ENCODE results near the gene NEK9. TPM values are rescaled to one million over a fixed set of nuclear protein-coding genes. Genes with fewer than 3 reads are reported as not detected.
"Not testable (repeated sequence)": the region's sequence is repeated elsewhere in the genome, so short reads cannot be mapped to it uniquely, and the experiment has no call there.

NEK9 gene
- total RNA-seq = 119 TPM
- long read RNA-seq, full-length matches to known transcripts = 20 of 53 reads
- long read RNA-seq, partial matches to known transcripts = 10 of 53 reads
- long read RNA-seq, other reads (novel, unspliced or antisense) = 23 of 53 reads

DNA sequence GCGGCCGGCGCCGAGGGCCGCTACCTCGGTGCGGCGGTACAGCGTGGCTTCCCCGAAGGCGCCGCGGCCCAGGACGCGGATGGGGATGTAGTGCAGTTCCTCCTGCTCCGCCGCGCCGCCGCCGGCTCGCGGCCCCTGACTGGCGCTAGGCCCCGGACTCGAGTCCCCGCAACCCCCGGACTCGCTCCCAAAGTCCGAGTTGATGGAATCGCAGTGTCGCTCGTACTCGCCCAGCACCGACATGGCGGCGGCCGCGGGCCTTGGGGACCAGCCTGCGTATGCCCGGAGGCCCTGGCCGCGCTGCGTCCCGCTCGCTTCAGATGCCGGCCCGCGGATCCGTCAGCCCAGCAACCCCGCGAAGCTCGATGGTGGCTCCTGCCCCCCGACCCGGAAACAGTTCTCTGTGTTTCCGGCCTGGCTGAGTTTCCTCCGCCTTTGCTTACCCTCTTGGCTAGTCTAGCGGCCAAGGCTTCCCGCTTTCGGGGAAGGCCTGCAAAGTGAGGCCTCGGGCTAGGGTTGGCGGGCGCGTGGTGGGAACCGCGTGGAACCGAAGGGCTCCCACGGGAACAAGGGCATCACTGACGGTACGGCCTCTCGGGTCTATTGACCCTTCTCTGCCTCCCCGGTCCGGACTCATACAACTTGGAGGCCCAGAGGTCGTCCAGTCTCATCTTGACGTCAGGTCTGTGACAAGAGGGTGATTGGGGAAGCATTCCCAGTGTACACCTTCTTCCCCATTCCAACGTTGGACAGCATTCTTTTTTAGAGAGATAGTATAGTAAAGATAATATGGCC, at the start of gene NEK9:
TSS of gene NEK9 (minus strand) at position 370 of the 795 bp plus-strand sequence. CDS start at position 243, 127 bp downstream.
- peak; percentile 96 for ATAC-seq
- DNase-seq = peak; percentile 94
- intact Hi-C loops (cut with micrococcal nuclease) = no loop called here

GRCh38 chr14:75176142-75176820, 49.4 kb upstream of the NEK9 start, which contains the start of gene TMED10:
Gene TMED10, minus strand, starts transcription at chr14:75176612. Its CDS starts 33 bp downstream, at chr14:75176579.
- intact Hi-C loops (cut with micrococcal nuclease) = no loop called here
- ATAC-seq (peak; percentile 96), DNase-seq (peak; percentile 91)

GRCh38 chr14:75175677-75176141, 48.9 kb upstream of the NEK9 start:
- intact Hi-C loops (cut with micrococcal nuclease) = no loop called here
- ATAC-seq (no peak), DNase-seq (no peak)

DNA sequence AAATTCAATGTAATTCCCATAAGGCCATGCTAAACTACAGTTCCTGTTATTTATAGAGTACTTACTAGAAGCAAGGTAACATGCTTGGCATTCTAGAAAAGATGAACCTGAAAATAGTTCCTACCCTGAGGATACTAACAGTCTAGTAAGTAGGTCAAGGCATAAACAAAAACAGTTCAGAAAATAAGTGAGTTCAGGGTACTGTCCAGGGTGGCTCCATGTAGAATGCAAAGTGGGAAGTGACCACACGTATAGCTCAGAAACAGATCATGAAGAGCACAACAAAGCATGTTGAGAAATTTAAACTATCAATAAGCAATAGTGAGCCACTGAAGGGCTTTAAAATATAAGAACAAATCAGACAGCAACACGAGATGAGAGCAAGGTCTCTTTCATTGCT, 47.2 kb upstream of the NEK9 start:
- DNase-seq (no peak), ATAC-seq (no peak)
- intact Hi-C loops (cut with micrococcal nuclease) = no loop called here

DNA sequence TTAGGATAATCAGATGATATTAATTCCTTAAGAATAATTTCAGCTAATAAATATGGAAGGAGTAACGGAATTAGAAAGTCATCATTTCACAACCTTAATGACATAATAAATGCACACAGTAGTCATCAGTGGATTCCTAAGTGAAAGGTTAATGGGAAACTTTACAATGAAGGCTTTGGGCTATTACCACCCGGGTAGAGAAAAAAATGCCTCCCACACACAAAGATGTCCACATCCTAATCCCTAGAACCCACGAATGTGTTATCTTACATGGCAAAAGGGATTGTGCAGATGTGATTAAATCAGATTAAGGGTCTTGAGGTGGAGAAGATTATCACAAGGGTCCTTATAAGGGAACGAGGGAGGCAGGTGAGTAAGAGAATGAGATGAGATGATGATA, 43.9 kb upstream of the NEK9 start:
- ATAC-seq (no peak), DNase-seq (no peak)
- intact Hi-C loops (cut with micrococcal nuclease) = no loop called here

DNA sequence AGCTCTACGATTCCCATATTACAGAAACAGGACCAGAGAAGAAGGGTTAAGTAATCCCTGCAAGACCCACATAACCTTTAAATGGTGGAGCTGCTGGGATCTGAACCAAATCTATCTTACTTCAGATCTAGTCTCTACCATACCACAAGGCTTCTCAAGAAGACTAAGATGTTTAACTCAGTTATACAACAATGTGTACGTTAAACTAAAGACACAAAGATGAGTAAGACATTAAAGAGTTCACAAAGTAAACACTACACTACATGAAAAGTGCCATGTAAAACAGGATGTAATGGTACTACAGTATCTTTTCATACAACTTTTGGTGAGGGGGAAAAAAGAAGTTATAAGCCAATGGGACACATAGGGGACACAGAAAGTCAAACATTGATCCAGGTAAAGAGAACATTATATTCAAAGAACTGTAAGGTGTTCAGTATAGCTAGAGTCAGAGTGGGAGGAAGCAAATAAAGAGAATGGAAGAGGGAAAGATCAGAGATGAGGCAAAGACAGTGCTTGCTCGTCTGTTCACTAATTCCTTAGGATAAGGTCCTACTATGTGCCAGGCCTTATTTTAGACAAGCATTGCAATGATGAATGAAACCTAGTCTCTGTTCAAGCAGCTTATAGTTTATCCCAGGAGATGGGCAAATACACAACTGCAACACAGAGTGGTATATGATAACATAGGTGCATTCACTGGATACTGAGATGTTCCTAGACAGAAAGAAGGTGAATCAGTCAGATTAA, 41.9 kb upstream of the NEK9 start:
- ATAC-seq = no peak
- intact Hi-C loops (cut with micrococcal nuclease) = no loop called here
- no peak for DNase-seq

- intact Hi-C loops (cut with micrococcal nuclease) = no loop called here
- ATAC-seq = no peak
- DNase-seq = no peak
Observed at GRCh38 chr14:75167325-75167724, 40.5 kb upstream of the NEK9 start.

GRCh38 chr14:75165586-75166391, 38.9 kb upstream of the NEK9 start:
- intact Hi-C loops (cut with micrococcal nuclease) = no loop called here
- peak; percentile 57 for ATAC-seq
- DNase-seq = no peak

DNA sequence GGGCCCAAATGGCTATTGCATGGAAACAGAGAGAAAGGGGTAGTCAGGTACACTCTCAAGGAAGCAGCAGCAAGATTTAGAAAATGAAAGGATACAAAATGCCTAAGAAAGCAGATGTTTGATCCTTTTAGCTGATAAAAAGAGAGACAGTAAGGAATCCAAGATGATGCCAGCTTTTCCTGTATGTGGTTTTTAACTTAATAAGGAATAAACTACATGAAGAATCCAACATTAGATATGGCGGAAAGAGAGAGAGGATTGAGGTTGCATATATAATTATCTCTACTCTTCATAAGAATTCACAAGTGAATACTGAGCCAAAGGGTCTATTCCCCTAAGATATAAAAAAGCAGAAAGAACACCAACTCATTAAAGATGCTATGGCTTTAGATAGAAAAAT, 38.0 kb upstream of the NEK9 start:
- no peak for DNase-seq
- intact Hi-C loops (cut with micrococcal nuclease) = no loop called here
- no peak for ATAC-seq

- no peak for ATAC-seq
- intact Hi-C loops (cut with micrococcal nuclease) = no loop called here
- DNase-seq = no peak
Observed at GRCh38 chr14:75163677-75164076, 36.8 kb upstream of the NEK9 start.

GRCh38 chr14:75162631-75163030, 35.8 kb upstream of the NEK9 start:
- DNase-seq (no peak), ATAC-seq (no peak)
- intact Hi-C loops (cut with micrococcal nuclease) = no loop called here

GRCh38 chr14:75158843-75159614, 32.2 kb upstream of the NEK9 start:
- intact Hi-C loops (cut with micrococcal nuclease) = no loop called here
- DNase-seq = no peak

GRCh38 chr14:75156901-75157300, 30.1 kb upstream of the NEK9 start:
- no peak for ATAC-seq

More at GRCh38 chr14:75158843-75159614, 32.2 kb upstream of the NEK9 start:
- ATAC-seq = no peak

DNA sequence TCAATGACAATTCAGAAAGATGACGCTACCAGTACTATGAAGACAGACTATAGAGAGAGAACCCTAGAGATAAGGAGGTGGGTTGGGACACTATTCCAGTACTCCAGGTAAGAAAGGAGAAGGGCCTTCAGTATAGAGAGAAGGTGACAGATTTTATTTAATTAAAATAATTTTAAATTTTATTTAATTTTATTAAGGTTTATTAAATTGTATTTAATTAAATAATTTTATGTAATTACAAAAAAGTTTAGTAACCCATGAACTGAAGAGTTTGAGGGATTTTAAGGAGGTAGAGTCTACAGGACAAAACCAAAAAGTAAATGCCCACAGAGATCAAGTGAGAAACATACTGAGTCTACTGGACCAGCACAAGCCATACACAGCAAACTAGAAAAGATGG, 29.3 kb upstream of the NEK9 start:
- DNase-seq = no peak
- intact Hi-C loops (cut with micrococcal nuclease) = no loop called here
- ATAC-seq = no peak

More at GRCh38 chr14:75156901-75157300, 30.1 kb upstream of the NEK9 start:
- intact Hi-C loops (cut with micrococcal nuclease) = no loop called here
- no peak for DNase-seq

GRCh38 chr14:75155169-75155568, 28.3 kb upstream of the NEK9 start:
- intact Hi-C loops (cut with micrococcal nuclease) = no loop called here
- DNase-seq (no peak), ATAC-seq (no peak)

- DNase-seq (no peak), ATAC-seq (no peak)
- intact Hi-C loops (cut with micrococcal nuclease) = no loop called here
Observed at GRCh38 chr14:75153295-75153694, 26.4 kb upstream of the NEK9 start.

- ATAC-seq (no peak), DNase-seq (no peak)
- intact Hi-C loops (cut with micrococcal nuclease) = no loop called here
Observed at GRCh38 chr14:75151851-75152250, 25.0 kb upstream of the NEK9 start.

DNA sequence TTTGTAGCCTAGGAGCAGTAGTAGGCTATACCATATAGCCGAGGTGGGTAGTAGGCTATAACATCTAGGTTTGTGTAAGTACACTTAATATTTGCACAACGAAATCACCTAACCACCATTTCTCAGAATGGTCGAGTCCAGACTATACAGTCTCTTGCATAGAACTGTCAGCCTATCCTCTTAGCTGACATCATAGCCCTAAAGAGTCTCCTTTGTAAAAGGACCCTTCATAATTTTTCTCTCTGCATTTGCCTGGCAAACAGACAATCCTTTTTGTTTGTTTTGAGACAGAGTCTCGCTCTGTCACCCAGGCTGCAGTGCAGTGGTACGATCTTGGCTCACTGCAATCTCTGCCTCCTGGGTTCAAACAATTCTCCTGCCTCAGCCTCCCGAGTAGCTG, 23.8 kb upstream of the NEK9 start:
- DNase-seq; intact Hi-C loops (cut with micrococcal nuclease); ATAC-seq: not testable (repeated sequence)

Data from left ventricle myocardium superior (tissue), 1 donor.